ENCODE measurements around the gene MOV10. TPM values are rescaled to one million over a fixed set of nuclear protein-coding genes. Genes with fewer than 3 reads are reported as not detected.

Gene MOV10
- total RNA-seq, 1 donor from 2014 or later: 85.1 TPM

DNA sequence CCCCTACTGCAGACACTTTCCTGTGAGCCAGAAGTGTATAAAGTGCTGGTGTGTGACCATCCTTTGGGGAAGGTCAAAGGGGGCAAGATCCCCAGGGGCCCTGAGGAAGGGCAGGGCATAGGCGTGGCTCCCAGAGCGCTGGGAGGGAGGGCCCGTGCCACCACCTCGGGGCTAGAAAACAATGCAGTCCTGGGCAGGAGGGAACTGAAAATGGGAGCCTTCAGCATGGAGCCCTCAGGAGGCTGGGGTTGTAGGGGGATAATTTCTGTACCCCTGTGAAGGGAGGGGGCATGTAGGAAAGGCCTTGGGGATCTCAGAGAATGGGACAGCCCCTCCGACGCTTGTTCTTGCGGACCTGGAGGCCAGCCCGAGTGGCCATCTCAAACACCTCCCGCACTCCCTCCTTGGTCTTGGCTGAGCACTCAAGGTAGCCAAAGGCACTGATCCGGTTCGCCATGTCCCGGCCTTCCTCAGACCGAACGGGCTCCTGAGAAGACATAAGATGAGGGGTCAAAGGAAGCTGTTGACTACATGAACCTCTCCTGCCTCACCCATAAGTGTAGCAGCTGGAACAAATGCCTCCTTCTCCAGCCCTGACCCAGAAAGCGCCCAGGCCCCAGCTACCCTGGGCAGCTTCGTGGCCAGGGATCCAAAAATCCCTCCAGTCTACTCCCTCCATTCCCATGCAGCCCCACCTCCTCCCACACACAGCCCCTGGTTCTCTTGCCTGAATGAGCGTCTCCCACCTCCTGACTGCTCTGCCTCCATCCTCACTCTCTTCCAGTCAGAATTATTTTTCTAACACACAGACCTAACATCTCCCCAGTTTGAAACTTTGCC lies 27.0 kb downstream of the MOV10 start:
- DNase-seq (ENCODE audit: extremely low spot score, unreplicated experiment): peak; percentile 76
- Mint-ChIP-seq H3K27me3 (ENCODE audit: unreplicated experiment) (no peaks in the 10 kb centered on the region), H3K36me3 (ENCODE audit: unreplicated experiment) (peaks cover 22% of the 10 kb centered on the region), H3K4me3 (ENCODE audit: unreplicated experiment) (peak overlapping the region; percentile 26), H3K27ac (ENCODE audit: unreplicated experiment) (peak overlapping the region; percentile 96), H3K9me3 (ENCODE audit: unreplicated experiment) (no peaks in the 10 kb centered on the region), H3K4me1 (ENCODE audit: unreplicated experiment) (peaks cover 72% of the 10 kb centered on the region)
- TF ChIP-seq, protein P1, sequence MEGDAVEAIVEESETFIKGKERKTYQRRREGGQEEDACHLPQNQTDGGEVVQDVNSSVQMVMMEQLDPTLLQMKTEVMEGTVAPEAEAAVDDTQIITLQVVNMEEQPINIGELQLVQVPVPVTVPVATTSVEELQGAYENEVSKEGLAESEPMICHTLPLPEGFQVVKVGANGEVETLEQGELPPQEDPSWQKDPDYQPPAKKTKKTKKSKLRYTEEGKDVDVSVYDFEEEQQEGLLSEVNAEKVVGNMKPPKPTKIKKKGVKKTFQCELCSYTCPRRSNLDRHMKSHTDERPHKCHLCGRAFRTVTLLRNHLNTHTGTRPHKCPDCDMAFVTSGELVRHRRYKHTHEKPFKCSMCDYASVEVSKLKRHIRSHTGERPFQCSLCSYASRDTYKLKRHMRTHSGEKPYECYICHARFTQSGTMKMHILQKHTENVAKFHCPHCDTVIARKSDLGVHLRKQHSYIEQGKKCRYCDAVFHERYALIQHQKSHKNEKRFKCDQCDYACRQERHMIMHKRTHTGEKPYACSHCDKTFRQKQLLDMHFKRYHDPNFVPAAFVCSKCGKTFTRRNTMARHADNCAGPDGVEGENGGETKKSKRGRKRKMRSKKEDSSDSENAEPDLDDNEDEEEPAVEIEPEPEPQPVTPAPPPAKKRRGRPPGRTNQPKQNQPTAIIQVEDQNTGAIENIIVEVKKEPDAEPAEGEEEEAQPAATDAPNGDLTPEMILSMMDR (IDR thresholded peaks at IDR 0.05): no peak

DNA sequence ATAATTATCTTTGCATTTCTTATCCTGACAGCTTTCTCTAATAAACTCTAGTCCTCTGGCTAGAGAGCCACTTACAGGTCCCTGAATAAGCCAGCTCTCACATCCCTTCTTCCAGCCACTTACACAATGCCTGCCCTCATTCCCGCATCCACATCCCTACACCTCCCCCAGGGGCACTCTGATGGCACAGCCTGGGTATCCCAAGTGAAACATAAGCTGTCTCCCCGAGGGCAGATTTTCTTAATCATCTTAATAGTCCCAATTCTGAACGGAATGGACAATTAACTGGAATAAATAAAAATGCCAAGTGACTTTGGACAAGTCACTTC lies 27.6 kb downstream of the MOV10 start:
- H3K4me1 Mint-ChIP-seq (ENCODE audit: unreplicated experiment): peaks cover 72% of the 10 kb centered on the region
- no peak for DNase-seq (ENCODE audit: extremely low spot score, unreplicated experiment)
- no peaks in the 10 kb centered on the region for H3K9me3 Mint-ChIP-seq (ENCODE audit: unreplicated experiment)
- TF ChIP-seq, protein P1 (IDR thresholded peaks at IDR 0.05): no peak
- H3K27ac Mint-ChIP-seq (ENCODE audit: unreplicated experiment): peak overlapping the region; percentile 96
- H3K4me3 Mint-ChIP-seq (ENCODE audit: unreplicated experiment): peak overlapping the region; percentile 24
- peaks cover 22% of the 10 kb centered on the region for H3K36me3 Mint-ChIP-seq (ENCODE audit: unreplicated experiment)
- no peaks in the 10 kb centered on the region for H3K27me3 Mint-ChIP-seq (ENCODE audit: unreplicated experiment)

DNA sequence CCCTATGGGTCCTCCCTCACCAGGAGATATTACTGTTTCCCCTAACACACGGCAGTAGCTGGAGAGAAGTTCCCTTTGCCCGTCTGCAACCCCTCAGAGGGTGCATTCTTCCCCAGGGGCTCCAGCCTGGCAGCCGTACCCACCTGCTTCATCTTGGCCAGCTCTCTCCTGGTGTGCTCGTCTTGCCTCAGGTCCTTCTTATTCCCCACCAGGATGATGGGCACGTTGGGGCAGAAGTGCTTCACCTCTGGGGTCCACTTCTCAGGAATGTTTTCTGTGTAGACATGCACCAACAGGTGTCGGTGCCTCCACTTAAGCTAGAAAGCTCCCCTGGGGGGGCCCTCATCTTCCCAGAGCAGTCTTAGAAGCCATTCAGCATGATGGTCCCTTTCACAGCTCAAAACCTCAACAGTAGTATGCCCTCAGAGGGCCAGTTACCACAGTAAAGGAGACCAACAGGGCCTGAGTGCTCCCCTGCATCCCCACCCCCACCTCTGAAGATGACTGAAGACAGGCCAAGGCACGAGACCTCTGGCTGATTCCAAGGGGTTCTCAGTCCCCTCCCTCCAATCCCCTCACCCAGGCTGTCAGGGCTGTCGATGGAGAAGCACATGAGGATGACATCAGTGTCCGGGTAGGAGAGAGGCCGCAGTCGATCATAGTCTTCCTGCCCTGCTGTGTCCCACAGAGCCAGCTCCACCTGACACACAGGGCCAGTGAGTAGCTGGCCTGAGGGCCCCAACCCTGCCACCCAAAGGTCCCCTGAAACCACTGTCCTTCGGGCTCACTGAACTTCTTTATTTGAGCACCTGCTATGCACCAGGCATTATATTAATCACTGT lies 28.2 kb downstream of the MOV10 start:
- Mint-ChIP-seq H3K27ac (ENCODE audit: unreplicated experiment) (peak overlapping the region; percentile 96), H3K9me3 (ENCODE audit: unreplicated experiment) (no peaks in the 10 kb centered on the region), H3K27me3 (ENCODE audit: unreplicated experiment) (no peaks in the 10 kb centered on the region), H3K36me3 (ENCODE audit: unreplicated experiment) (peaks cover 22% of the 10 kb centered on the region), H3K4me1 (ENCODE audit: unreplicated experiment) (peaks cover 75% of the 10 kb centered on the region), H3K4me3 (ENCODE audit: unreplicated experiment) (peak overlapping the region; percentile 22)
- TF ChIP-seq, protein P1 (IDR thresholded peaks at IDR 0.05): no peak
- DNase-seq (ENCODE audit: extremely low spot score, unreplicated experiment): no peak

DNA sequence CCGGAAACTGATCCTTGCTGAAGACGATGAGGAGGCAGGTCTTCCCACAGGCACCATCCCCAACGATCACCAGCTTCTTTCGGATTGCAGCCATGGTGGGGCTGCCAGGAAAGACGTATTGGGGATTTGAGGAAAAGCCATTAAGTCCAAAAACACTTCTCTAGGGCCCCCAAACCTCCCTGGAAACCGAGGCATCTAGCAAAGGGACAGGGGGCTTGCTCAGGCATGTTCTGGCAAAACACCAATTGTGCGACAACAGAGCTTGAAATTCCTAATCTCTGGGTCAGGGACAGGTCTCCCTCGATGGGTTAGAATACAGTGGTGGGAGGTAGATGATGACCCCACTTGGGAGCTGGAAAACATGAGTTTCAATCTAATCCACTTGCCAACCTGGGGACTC lies 29.2 kb downstream of the MOV10 start:
- TF ChIP-seq, protein P1 (IDR thresholded peaks at IDR 0.05): no peak
- H3K27me3 Mint-ChIP-seq (ENCODE audit: unreplicated experiment): no peaks in the 10 kb centered on the region
- H3K27ac Mint-ChIP-seq (ENCODE audit: unreplicated experiment): peak overlapping the region; percentile 95
- H3K4me1 Mint-ChIP-seq (ENCODE audit: unreplicated experiment): peaks cover 79% of the 10 kb centered on the region
- H3K4me3 Mint-ChIP-seq (ENCODE audit: unreplicated experiment): no peak overlapping the region
- H3K9me3 Mint-ChIP-seq (ENCODE audit: unreplicated experiment): no peaks in the 10 kb centered on the region
- DNase-seq (ENCODE audit: extremely low spot score, unreplicated experiment): no peak
- peaks cover 20% of the 10 kb centered on the region for H3K36me3 Mint-ChIP-seq (ENCODE audit: unreplicated experiment)

DNA sequence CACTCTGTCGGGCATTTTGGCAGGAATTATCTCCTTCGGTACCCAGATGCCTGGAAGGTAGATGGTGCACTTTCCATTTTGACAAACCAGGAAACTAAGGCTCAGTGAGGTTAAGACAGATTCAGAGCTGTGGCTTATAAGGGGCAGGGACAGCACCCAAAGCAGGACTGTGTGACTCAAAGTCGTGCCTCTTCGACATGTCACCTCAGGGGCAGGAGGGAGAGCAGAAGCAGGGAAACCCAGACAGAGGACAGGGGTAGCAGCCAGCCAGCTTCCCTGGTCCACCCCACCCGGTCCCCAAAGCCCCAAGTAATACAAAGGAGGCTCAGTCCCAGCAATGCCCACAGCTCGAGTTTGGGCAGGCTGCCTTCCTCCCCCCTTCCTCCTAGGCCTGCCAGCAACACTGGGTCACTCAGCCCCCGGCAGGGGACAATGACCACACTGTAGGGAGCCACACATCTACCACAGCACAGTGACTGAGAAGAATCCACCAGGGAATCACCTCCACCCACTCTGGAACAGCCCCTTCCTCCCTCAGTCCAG lies 30.0 kb downstream of the MOV10 start:
- Mint-ChIP-seq H3K4me3 (ENCODE audit: unreplicated experiment) (peak overlapping the region; percentile 77), H3K4me1 (ENCODE audit: unreplicated experiment) (peaks cover 73% of the 10 kb centered on the region), H3K9me3 (ENCODE audit: unreplicated experiment) (no peaks in the 10 kb centered on the region), H3K27ac (ENCODE audit: unreplicated experiment) (peak overlapping the region; percentile 95), H3K27me3 (ENCODE audit: unreplicated experiment) (no peaks in the 10 kb centered on the region), H3K36me3 (ENCODE audit: unreplicated experiment) (peaks cover 17% of the 10 kb centered on the region)
- DNase-seq (ENCODE audit: extremely low spot score, unreplicated experiment): no peak
- TF ChIP-seq, protein P1 (IDR thresholded peaks at IDR 0.05): no peak

Measured in osteocyte (in vitro differentiated cells).